NOMO-1 treated with dmso at 0.1 percent for 144 hours (cell line): Measurements from ENCODE around the gene LRPPRC.

Experiments used
- DNase-seq: peaks from one replicate; lab custom pipeline; 2025; ENCODE audit not compliant: unreplicated experiment; lab: John Stamatoyannopoulos, UW

LRPPRC gene

GRCh38 chr2:43980902-43981301 lies 14.9 kb downstream of the LRPPRC start:
- DNase-seq, result no peak

DNA sequence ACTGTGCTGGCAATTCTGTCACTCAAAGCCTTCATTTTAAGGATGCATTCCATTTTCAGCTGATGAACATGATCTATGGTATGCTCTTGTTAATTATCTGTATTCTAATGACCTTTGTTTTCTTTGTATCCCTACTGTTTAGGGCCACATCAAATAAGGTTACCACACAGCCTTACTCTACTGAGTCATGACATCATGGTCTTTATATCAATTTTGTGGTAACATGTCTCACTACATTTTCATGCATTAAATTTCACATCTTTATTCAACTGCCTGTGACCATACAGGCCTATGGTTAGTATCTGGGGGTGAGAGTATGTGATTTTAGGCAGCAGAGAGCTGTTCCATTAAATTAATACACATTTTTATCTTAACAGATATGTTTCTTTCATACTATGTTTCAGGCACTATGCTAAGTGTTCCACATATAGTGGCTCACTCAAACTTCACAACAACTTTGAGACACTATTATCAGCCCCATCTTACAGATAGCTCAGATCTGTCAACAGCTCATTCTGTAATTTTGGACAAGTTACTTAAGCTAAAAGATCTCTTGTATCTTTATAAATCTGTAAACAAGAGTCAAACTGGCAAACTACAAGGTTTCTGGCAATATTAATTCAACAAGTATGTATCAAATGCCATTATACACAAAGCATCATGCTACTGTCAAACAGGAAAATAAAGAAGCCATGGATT lies 18.0 kb downstream of the LRPPRC start:
- DNase-seq, result no peak

GRCh38 chr2:43960921-43961320 lies 34.9 kb downstream of the LRPPRC start:
- DNase-seq, result no peak

DNA sequence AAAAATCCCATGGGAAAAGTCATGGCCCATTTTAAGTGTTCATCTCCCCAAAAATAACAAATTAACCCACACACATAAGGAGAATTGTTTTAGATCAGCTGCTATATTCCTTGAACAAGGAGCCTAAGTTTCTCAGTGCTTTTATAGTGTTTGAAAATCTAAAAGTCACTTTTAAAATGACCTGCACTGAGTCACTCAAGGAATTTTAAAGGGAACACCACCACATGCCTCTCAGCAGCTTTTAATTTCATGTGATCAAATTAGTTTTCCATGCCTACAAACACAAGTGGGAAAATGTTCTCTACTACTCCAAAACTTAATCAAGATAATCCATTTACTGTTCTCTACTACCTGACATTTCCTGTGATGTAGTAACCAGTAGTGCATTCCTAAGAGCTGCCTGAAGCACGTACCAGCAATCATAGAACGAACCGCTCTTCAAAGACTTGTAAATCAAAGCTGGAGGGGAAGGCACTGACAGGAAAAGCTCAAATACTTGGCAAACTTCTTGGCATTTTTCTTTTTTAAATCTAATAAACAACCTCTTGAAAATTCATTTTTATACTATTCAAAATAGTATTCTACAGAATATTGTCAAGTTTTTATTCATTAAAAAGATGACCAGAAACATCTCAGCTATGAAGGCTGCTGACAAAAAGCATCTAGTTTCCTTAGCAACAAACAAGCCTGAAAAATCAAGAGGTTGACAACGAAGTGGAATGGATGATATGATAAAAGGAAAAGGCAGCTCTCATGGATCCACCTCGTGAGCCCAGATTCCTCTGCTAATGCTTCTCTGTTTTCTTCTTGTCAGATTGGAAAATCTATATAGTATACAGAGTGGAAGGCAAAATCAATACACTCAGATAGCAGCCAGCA lies 37.2 kb downstream of the LRPPRC start:
- DNase-seq, result no peak

DNA sequence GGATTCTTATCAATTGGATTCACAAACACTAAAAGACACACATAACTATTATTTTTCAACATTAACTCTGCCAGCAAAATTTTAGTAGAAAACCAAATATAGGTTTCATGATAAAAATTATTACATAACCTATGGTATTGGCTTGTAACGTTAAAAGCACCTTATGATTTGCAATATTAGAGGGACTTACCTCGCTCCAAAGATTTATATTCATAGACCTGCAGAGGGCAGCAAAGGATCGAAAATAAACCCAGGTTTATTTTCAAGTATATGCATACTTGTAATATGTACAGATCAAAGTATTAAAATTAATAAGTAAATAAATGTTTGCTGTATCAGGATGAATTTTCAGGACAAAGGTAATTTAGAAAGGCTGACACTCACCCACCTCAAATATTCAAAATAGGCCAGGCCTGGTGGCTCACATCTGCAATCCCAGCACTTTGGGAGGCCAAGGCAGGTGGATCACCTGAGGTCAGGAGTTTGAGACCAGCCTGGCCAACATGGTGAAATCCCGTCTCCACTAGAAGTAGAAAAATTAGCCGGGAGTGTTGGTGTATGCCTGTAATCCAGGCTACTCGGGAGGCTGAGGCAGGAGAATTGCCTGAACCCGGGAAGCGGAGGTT lies 45.3 kb downstream of the LRPPRC start:
- no peak for DNase-seq

DNA sequence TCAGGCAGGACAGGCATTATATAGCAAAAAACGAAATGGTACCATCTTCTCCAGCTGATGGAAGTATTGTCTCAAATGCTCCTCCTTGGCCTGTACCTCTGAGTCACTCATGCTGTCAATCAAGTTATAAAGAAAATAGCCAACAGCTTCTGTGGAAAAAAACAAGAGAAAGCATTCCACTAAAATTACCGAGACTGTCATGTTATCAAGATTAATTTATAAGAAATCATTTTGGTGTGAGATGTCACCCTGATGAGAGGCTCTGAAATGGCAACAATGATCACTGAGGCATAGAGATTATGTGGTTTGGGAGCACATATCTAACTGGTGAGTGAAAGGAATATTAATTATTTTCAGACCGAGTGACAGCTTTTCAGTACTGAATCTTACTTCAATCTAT lies 47.4 kb downstream of the LRPPRC start:
- DNase-seq, result no peak

DNA sequence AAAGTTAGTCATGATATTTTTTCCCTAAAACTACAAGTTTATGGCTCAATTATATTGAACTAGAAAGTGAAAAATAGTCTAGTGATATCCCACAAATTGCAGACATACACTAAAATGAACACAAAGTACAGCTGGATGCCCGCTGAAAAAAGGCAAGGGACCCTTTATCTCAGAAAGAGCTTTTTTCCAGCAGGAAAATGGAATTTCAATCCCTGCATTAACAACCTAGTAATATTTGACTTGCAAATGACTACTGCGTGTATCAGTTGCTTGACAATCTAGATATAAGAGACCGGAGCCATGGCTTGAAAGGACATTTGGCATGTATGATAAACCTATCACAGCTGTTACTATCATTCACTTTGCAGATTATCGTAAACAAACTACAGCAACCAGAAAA lies 49.1 kb downstream of the LRPPRC start:
- DNase-seq, result no peak

DNA sequence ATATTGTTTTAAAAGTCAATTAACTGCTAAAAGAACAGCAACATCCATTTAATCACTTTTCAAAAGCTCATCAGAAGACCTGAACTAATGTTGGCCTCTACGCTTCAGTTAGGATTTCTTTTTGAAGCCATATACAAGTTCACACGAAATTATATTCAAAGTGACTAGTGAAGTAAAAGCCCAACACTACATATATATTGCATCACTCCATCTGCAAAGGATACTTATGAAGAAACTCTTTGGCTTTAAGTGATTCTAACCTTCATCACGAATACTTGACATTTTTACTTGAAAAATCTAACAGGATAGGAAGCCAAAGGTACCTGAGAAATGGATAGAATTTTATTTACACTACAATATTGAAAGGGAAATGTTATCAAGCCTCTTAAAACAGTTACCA lies 50.4 kb downstream of the LRPPRC start:
- no peak for DNase-seq

- no peak for DNase-seq
Observed at GRCh38 chr2:43944915-43945314, 50.9 kb downstream of the LRPPRC start.

GRCh38 chr2:43943809-43944452 lies 51.9 kb downstream of the LRPPRC start:
- DNase-seq, result no peak

DNA sequence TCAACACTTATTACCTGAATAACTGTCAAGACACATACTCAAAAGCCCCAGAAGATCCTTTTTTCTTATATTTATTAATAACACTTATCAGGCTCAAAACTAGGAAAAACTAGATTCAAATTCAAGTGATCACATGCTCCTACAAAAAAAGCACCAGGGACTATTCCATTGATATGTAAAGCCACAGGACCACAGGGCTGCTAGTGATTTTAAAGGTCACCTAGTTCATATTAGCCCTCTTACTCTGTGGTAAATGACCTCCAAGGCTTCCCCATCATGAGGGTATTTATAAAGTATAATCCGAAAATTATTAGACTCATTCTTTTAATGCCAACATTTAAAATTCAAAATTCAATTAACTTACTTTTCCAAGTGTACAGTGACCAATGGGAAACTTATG lies 52.5 kb downstream of the LRPPRC start:
- DNase-seq, result no peak

DNA sequence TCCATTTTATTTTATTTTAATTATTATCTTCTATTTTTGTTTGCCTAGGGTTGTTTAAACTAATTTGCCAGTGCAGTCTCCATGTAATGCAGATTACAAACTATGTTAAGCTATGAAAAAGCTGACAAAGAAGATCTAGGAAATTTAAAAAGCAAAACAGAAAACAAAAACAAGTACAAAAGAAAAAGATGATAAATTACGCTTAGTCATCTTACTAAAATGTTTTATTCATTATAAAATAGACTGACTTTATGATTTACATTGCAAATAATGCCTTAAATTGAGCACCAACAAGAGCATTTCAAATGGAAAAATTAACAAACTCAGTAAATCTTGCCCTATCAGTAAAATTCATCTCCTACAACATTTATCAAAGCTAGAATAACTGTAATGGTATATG lies 52.9 kb downstream of the LRPPRC start:
- no peak for DNase-seq

GRCh38 chr2:43941966-43942365 lies 53.8 kb downstream of the LRPPRC start:
- no peak for DNase-seq

DNA sequence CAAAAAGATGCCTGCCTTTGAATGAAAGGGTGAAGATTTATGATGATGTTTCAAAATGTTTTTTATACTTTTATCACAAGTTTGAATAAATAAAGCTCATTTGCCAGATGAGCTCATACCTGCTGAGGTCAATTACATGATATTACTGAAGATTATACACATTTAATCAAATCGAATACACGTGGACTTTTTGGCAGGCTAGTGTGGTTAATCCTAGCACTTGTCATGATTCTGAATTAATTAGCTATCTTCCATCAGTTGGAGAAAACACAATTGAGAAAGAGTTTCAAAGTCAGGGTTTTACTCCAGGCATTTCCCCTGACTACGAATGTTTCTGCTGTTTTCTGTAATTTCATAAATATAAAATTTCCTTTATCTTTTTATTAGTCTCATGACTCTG lies 54.4 kb downstream of the LRPPRC start:
- no peak for DNase-seq

DNA sequence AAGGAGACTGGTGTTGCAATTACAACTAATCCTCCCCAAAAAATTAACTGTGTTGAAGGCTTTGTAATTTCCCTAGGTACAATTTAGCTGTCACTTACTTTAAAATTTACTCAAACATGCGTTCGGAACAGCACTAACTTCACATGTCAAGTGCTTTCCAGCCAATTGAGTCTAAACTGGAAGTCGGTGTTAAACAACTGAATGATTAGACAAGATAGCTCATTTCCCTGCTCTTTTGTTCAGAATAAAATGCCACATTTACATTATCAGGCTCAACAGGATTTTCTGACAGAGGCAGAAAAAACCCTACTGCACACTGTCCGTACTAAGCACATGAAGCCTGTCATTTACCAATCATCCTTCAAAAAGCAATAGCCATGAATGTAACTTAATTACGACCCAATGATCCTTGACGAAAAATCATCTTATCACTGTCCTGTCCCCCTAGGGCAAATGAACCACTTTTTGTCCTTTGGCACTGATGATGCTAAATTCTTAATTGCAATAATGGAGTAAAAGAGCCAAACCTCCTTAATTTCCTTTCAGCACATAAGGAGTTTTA lies 56.0 kb downstream of the LRPPRC start:
- no peak for DNase-seq

- no peak for DNase-seq
Observed at GRCh38 chr2:43937269-43937820, 58.4 kb downstream of the LRPPRC start.

DNA sequence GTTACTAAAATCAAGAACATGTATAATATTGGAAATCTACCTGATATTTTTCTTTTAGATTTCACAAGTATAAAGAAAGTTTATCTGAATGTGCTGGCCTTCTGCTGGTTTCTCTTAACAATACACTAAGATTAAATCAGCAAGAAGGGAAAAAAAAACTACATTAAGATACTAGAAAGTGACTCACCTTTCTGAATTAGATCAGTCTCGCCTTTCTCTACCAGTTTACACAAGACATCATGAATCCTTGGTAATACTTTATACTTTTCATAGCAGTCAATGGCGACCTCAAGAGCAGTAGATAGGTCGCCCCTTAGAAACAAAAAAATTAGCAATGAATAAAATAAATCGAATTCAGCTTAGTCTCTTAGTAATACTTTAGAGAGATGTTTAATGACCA lies 61.2 kb downstream of the LRPPRC start:
- no peak for DNase-seq

DNA sequence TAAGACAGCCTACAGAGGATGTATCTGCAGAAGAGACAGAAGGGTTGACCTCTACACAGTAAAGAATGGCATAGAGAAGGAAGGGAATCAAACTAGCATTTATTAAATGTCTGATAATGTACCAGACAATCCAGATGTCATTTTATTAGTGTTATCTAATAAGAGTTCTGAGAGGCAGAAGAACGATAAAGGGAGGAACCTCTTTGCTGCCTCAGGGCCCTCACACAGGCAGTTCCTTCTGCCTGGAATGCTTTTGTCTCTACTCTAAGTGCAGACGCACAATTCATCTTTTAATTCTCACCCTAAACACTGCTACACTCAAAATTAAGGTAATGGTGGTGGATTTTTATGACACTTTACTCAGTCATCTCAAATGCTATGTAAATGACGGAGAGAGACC lies 64.5 kb downstream of the LRPPRC start:
- no peak for DNase-seq

GRCh38 chr2:43927442-43927841 lies 68.3 kb downstream of the LRPPRC start:
- no peak for DNase-seq

GRCh38 chr2:43925431-43925830 lies 70.4 kb downstream of the LRPPRC start:
- no peak for DNase-seq

GRCh38 chr2:43924463-43924862 lies 71.3 kb downstream of the LRPPRC start:
- no peak for DNase-seq
